Measurements from ENCODE around the gene FIGLA. TPM values are rescaled to one million over a fixed set of nuclear protein-coding genes. Genes with fewer than 3 reads are reported as not detected.

FIGLA gene
- total RNA-seq, 1 experiment from 2014 or later = not detected

GRCh38 chr2:70801607-70802263, 11.3 kb upstream of the FIGLA start:
- H3K23ac ChIP-seq (ENCODE audit: insufficient read length, low read depth, low read length) = no peak overlapping the region
- no peak overlapping the region for H2BK20ac ChIP-seq (ENCODE audit: low read depth, low read length, poor library complexity, severe bottlenecking)
- no peak overlapping the region for H3K27ac ChIP-seq (ENCODE audit: insufficient read length, low read depth, low read length)
- no peak overlapping the region for H4K91ac ChIP-seq (ENCODE audit: insufficient read length, low read depth, low read length)
- H2BK5ac ChIP-seq (ENCODE audit: insufficient read length, low read length) = no peak overlapping the region
- peaks cover 2% of the 10 kb centered on the region for H4K20me1 ChIP-seq (ENCODE audit: control insufficient read depth, insufficient read depth, insufficient read length)
- H3K14ac ChIP-seq (ENCODE audit: insufficient read depth, low read length) = no peak overlapping the region; the same call in 1 of the 2 replicates
- H3K27me3 ChIP-seq (ENCODE audit: insufficient read depth, low read length) = no peaks in the 10 kb centered on the region; the same call in 1 of the 2 replicates
- Mint-ChIP-seq H3K27me3 (ENCODE audit: low read depth) (peaks cover 72% of the 10 kb centered on the region), H3K4me3 (no peak overlapping the region), H3K36me3 (ENCODE audit: insufficient read depth in 1 of 3, low read depth in 3 of 3) (peaks cover 7 to 9% (median 8%) of the 10 kb centered on the region in 3 experiments; a peak in 6 of 7 replicates), H3K9me3 (peaks cover 12 to 17% of the 10 kb centered on the region in 2 experiments), H3K4me1 (peaks cover 2% of the 10 kb centered on the region in 2 experiments; a peak in 3 of 4 replicates), H3K27ac (no peak overlapping the region)
- no peaks in the 10 kb centered on the region for H3K79me2 ChIP-seq (ENCODE audit: insufficient read depth, low read length)
- H3K4ac ChIP-seq (ENCODE audit: low read depth, low read length) = no peak overlapping the region
- H2BK15ac ChIP-seq (ENCODE audit: low read depth, low read length) = no peak overlapping the region
- no peak overlapping the region for H3K4me2 ChIP-seq (ENCODE audit: insufficient read depth, insufficient read length, low read length)
- H3K23me2 ChIP-seq (ENCODE audit: insufficient read length, low read depth, low read length, poor library complexity, severe bottlenecking) = no peaks in the 10 kb centered on the region
- H2BK12ac ChIP-seq (ENCODE audit: insufficient read length, low read depth, low read length) = no peak overlapping the region
- no peaks in the 10 kb centered on the region for H3K9me3 ChIP-seq (ENCODE audit: control insufficient read depth, low read depth, low read length)
- TF ChIP-seq CTCF (conservative IDR thresholded peaks at IDR 0.05) = no peak
- no CpG with 5 or more reads among the region's 10 CpGs for WGBS (ENCODE audit: extremely low coverage, insufficient read length, low lambda C conversion rate)
- H2BK120ac ChIP-seq (ENCODE audit: low read depth, low read length, poor library complexity, severe bottlenecking) = no peak overlapping the region
- no peak overlapping the region for H3T11ph ChIP-seq (ENCODE audit: low read length)
- H3K79me1 ChIP-seq (ENCODE audit: insufficient read depth, low read depth, low read length, poor library complexity, severe bottlenecking) = no peaks in the 10 kb centered on the region
- H4K5ac ChIP-seq (ENCODE audit: insufficient read length, low read depth, low read length) = no peak overlapping the region
- no peaks in the 10 kb centered on the region for H3K4me1 ChIP-seq (ENCODE audit: insufficient read depth, low read length)
- no peak overlapping the region for H3K9ac ChIP-seq (ENCODE audit: extremely low read depth, insufficient read length, low read length)
- DNase-seq = no peak
- no peak overlapping the region for H2AFZ ChIP-seq (ENCODE audit: low read length)
- H2AK5ac ChIP-seq (ENCODE audit: insufficient read length, low read length) = no peak overlapping the region
- no peak overlapping the region for H3K18ac ChIP-seq (ENCODE audit: insufficient read length, low read depth, low read length)
- no peak overlapping the region for H3K56ac ChIP-seq (ENCODE audit: insufficient read length, low read depth, low read length)
- H4K8ac ChIP-seq (replicated peaks; ENCODE audit: insufficient read length, low read depth, low read length) = no peak overlapping the region

All from H9 (cell line).